ENCODE data around the gene RABGAP1L.
"Not testable (repeated sequence)": the region's sequence is repeated elsewhere in the genome, so short reads cannot be mapped to it uniquely, and the experiment has no call there.

RABGAP1L gene

DNA sequence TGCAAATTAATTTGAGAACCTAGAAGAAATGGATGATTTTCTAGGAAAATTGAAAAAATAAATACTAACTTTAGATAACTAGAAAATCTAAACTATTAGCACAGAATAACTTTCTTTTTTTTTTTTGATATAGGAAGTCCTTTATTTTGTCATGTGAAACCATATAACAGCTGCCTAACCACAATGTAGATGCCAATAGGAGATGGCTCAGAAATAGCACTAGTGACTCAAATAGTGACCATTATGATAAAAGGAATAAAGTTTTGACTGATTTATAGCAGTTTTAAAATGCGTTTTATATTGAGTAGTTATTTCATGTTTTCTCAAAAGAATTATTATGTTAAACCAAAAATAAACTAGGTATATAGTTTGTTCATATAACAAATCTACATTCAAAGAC lies 682.4 kb downstream of the RABGAP1L start:
- DNase-seq: no peak

DNA sequence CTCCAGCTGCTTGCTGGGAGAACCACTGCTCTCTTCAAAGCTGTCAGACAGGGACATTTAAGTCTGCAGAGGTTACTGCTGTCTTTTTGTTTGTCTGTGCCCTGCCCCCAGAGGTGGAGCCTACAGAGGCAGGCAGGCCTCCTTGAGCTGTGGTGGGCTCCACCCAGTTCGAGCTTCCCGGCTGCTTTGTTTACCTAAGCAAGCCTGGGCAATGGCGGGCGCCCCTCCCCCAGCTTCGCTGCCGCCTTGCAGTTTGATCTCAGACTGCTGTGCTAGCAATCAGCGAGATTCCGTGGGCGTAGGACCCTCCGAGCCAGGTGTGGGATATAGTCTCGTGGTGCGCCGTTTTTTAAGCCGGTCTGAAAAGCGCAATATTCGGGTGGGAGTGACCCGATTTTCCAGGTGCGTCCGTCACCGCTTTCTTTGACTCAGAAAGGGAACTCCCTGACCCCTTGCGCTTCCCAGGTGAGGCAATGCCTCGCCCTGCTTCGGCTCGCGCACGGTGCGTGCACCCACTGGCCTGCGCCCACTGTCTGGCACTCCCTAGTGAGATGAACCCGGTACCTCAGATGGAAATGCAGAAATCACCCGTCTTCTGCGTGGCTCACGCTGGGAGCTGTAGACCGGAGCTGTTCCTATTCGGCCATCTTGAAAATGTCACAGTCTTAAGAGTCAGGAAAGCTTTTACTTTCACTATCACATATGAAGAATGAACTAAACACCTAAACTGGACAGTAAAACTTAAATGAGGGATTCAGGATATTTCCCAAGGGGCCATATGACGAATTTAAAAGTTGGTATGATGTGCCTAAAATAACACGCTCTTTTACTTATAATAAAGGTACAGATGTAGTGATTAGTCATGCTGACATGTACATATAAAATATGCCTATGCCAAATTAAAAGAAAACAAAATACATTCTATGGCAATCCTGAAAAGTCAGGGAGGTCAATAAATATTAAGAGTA lies 689.6 kb downstream of the RABGAP1L start:
- DNase-seq: not testable (repeated sequence)

DNA sequence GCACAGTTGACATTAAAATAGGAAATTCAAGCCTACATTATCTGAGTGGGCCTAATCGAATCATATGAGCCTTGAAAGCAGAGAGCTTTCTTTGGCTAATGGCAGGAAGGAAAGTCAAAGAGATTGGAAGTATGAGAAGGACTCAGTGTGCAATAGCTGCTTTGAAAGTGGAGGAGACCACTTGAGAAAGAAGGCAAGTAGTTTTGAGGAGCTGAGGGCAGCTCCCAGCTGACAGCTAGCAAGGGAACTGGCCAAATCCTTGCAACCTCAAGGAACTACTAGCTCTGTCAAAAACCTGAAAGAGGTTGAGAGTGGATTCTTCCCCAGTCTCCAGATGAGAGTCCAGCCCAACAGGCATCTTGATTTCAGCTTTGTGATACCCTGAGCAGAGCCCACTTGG lies 691.4 kb downstream of the RABGAP1L start:
- DNase-seq: no peak

DNA sequence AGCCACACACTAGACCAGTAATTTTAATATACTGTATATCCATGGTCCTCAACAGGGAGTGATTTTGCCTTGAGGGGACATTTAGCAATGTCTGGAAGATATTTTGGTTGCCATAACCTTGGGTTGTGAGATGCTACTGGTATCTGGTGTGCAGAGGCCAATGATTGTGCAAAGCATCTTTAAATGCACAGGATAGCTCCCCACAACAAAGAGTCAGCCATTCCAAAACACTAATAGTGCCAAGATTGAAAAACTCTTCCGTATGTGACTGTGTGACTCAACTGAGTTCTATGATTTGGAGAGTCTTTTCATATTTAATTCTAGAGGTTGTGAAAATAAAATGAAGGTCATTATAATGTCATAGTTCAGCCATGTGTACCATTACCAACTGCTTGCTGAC lies 699.0 kb downstream of the RABGAP1L start:
- DNase-seq: no peak

DNA sequence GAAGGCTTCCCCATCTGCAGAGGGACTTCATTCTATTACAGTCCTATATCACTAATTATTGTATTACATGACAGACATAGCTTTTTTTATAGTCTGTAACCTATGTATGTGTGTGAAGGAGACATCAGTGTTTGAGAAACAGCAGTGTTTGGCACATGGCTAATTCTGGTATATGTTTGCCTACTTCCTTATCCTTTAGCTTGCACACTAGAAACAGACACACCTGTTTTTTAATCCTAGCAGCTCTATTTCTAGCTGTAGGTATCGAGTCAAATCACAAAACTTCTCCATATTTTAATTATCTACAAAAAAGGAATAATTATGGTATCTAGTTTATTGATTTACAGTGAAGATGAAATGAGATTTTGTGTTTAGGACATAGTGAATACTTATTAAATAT lies 711.0 kb downstream of the RABGAP1L start:
- DNase-seq: no peak

DNA sequence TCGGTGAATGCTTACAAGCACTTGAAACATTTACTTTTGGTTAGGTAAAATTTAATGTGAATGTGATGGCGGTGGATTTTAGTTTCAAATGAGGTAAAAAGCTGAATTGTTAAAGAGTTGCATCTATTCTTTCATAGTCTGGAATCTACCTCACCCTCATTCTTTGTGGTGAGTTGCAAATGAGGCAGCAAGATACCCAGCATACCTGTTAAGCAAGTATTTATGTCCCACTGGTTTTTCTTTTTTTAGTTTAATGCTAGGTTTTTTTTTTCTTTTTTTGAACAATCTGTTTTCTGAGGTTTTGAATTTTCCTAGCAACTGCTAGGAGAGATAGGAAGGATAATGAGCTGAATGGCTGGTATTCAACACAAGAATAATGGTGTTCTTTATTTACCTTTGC lies 712.6 kb downstream of the RABGAP1L start:
- no peak for DNase-seq

DNA sequence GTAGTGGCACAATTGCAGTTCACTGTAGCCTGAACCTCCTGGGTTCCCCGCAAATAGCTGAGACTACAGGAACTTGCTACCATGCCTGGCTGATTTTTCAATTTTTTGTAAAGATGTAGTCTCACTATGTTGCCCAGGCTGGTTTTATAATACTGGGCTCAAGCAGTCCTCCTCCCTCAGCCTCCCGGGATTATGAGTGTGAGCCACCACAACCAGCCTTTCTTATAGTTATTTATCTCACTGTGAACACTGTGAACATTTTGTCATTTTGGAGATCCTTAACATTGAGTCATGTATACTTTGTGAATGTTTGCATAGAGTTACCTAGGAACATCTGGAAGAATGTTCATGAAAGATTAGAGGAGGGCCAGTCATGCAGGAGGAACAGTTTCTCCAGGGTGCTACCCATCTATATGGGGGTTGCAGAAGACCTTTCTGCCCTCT lies 713.3 kb downstream of the RABGAP1L start:
- no peak for DNase-seq

DNA sequence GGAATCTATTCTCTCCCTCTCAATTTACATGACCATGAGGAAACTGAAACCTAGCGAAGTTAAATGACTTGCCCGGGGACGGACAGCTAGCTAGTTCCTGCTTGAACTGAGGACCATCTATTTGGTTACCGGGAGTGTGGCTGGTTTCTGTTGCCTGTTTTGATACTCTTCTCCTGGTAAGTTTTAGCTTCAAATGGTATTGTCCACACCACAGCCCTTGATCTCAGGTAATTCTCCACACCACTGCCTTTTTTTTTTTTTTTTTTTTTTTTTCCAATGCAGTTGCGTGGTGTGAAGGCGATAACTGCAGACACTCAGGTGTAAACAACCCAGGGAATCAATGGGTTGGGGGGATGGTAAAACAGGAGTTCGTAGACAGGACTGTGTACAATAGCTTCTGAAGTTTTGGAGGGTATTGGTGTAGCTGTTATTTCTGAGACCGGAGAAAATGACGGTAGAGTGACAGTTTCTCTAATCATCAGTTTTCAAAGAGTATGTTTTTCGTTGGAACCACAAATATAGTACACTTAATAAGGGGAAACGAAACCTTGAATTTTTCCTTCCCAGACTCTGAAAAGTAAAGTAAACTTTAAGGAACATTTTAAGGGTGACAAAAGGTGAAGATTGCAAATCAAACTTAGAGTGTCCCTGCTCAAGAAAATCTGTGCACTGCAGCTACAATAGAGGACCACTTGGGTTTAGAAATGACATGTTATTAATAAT lies 715.2 kb downstream of the RABGAP1L start:
- no peak for DNase-seq

DNA sequence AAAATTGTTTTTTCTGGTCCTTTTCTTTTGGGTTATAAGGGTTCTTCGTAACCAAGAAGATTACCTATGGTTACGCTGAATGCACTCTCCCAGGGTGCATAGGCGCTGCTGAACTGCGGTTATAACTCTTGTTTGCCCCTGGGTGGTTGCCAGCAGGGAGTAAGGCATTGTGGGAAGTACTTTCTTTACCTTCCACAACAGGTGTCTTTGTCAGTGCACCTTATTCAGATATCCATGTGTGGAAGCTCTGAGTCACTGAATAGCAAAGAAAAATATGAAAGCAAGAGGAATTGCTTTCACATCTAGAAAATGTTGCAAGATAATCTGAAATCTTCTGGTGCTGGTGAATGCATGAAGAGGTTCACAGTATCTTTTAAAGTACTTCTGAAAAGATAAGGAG lies 716.0 kb downstream of the RABGAP1L start:
- no peak for DNase-seq

DNA sequence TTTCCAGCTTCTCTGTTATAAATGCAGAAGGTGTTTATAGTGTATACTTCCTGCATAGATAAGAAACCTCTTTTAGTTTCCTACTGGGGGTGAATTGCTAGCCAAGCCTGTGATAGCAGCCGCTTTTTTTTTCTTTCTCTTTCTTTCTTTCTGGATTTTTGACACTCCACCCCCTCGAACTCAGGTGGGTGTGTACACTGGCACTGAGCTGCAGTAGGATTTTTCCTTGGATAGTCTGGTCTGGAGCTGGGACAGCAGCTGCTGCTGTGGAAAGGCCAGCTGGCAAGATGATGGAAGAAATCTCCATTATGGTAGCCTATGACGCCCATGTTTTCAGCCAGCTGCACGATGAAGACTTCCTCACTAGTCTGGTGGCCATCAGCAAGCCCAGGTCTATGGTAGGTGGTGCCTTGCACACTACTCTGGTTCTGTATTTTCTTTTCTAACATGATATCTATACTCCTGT lies 717.9 kb downstream of the RABGAP1L start:
- DNase-seq: no peak

DNA sequence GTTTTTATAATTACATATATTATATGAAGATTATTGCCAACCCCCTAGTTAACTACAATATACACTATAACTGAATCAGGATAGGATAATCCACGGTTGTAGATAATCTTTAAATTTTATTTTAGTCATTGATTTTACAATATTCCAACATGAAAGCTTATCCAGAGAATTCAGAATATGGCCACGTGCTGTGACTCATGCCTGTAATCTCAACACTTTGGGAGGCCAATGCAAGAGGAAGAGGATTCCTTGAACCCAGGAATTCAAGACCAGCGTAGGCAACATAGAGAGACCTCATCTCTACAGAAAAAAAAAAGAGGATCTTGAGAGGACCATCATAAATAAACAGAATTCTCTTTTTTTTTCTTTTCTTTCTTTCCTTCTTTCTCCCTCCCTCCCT lies 720.9 kb downstream of the RABGAP1L start:
- no peak for DNase-seq

DNA sequence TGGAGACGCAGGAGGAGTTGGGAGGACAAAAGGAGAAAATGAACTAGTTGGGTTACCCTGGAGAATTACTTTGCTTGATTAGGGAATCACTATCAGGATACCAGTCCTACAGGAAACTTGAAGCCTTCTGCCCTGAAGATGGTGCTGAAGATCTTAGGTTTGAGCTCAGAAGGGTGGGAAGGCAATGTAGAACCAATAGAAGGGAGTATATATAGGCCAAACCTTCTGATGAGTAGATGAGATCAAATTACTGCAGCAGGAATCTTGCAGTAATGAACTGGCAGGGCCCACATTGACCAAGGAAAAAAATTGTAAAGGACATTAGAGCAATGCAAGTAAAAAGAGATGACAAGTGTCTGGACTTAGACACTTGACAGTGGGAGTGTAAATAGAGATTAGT lies 724.1 kb downstream of the RABGAP1L start:
- no peak for DNase-seq

DNA sequence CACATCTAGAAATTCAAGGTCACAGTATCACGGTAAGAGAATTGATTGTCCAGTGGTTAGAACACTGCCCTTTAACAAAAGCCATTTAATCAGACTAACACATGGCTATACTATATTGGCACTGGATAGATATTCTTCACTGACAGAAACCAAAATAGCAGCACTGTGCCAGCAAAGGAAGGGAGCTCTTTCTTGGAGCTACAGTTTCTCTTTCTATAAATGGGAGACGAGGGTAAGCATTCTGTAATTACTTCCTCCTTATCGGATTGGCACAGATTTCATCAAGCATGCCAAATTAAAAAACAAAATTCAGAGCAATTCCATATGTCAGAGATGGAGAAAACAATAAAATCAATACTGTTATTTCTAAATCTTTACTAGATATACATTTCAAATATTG lies 724.7 kb downstream of the RABGAP1L start:
- no peak for DNase-seq

DNA sequence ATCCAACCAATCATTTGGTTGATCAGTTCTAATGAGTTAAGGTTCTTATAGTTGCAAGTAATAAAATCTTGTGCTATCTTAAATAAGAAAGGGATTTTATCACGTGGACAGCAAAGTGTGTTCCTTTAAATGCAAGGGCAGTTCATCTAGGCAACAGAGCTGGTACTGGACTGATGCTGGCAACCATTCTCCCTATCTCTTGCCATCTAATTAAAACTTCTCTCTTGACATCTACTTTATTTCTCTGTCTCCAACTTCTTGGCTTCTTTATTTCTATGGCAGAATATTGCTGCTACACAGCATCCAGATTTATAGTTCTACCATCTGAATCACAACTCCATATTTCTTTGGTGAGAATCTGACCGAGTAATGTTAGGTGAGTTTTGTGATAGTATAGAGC lies 725.2 kb downstream of the RABGAP1L start:
- DNase-seq: no peak

DNA sequence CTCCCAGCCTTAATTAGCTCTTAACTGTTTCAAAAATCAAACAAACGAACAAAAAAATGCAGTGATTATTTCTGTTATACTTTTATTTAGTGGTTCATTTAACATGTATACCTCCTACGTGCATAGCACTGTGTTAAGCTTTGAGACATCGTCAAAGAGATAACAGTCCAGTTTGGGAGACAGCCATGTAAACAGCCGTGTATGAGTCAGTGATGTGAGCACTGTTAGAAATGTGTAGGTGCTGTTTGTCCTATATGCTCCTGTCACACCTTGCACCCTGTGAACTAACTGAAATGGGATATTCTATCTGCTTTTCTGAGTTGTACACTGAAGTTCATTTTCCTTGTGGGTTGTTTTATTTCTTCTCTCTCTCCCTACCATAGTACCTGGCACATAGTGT lies 730.7 kb downstream of the RABGAP1L start:
- DNase-seq: no peak

DNA sequence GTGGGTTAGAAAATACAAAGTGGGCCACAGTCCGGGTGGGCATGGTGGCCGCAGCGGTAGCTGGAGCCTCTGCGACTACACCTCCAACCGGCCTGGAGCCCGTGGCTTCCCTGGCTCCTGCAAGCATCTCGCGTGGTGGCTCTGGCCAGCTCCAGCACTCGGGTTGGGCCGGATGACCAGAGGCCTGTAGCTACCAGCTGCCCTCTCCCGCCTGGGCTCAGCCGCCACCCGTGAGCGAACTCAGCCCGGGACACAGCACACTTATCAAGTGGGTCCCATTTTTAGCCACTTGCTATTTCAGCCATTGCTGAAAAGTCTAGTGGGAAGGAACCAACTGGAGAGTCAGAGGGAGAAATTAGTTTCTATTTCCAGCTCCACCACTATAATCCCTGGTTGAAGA lies 732.7 kb downstream of the RABGAP1L start:
- DNase-seq: no peak

DNA sequence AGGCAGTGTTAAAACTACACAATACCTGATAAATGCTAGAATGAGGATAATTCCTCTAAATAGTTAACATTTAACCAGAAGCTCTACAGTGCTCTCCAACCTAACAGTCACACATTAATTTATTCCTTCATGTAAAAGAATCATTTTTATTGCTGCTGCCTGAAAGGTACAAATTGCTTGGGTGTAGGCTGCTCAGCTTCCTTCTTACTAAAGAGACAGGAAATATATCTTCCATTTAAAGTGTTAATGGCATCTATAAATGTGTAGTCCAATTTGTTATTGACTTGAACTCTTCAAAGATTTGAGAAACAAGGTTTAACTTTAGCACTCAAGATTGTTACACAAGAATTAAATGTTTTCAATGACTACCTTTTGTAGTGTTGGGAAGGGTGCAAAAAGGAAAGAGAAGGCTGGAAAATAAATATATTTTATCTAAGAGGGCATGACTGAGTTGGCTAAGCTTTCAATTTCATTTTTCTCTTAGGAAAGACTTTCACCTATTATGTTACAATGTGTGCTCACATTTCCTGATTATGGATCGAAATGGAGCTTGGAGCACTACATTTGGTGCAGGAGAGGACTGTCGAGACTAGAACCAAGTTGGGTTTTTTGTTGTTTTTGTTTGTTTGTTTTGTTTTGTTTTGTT lies 734.9 kb downstream of the RABGAP1L start:
- DNase-seq: no peak

DNA sequence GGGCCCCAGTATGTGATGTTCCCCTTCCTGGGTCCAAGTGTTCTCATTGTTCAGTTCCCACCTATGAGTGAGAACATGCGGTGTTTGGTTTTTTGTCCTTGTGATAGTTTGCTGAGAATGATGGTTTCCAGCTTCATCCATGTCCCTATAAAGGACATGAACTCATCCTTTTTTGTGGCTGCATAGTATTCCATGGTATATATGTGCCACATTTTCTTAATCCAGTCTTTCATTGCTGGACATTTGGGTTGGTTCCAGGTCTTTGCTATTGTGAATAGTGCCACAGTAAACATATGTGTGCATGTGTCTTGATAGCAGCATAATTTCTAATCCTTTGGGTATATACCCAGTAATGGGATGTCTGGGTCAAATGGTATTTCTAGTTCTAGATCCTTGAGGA lies 736.3 kb downstream of the RABGAP1L start:
- DNase-seq: not testable (repeated sequence)

DNA sequence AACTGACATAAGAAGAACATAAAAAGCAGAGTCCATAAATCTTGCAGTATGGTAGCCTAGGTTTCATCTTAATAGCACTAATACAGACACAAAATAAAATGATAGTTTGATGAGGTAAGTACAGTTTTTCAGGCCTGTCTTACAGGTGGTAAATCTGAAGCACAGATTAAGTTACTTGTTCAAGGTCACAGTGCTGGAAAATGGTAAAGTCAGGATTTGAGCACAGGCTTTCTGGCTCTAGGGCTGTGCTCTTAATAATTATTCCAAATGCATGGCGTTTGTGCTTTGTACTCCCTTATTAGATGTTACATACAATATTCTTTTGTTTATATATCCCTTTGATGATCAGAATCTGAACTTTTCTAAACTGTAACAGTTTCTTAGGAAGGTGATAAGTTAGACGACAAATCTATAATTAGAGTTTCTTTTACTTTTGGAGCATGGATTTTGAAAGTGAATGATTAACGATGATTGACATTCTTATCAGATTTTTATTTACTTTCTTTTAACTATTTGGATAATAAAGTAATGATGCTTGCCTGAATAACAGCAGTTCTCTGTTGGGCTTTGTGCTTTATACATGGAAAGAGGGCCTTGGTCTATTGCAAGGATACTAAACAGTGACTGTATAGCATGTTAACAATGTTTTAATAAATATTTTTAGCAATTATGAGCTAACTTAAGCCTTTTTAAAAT lies 738.9 kb downstream of the RABGAP1L start:
- DNase-seq: no peak

DNA sequence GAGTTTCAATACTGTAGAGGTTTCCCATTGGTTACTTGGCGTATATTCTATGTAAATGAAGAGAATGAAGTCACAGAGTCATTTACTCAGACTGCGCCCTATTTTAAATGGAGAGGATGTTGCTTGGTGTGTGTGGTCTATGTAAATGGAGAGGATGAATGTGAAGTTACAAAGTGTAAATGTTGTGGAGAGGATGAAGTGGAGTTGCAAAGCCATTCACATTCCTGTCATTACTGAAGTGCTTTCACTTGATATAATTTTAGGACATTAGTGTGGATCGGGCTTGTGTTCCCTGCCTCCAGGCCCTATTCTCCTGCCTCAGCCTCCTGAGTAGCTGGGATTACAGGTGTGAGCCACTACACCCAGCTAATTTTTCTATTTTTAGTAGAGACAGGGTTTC lies 741.0 kb downstream of the RABGAP1L start:
- no peak for DNase-seq

DNA sequence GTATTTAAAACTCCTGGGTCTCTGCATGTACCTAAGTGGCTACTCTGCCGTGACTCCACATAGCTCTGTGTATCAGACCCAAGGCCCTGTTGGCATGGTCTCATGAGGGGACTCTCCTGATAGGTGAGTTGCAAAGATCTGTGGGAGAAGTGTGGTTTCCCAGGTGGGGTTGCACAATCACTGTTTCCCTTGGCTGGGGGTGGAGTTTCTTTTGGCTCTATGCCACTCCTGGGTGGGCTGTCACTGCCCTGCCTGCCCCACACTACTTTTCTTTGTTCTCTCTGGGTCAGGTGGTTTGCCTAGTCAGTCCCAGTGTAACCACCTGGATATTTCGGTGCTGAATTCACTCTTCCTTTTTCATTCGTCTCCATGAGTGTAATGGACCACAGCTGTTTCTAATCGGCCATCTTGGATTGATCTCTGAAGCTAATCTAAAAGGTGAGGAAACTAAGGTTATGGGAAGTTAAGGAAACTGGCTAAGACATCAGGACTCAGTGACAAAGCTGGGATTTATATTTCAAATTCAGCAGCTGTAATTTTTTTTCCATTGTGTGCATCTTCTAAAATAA lies 743.3 kb downstream of the RABGAP1L start:
- no peak for DNase-seq

DNA sequence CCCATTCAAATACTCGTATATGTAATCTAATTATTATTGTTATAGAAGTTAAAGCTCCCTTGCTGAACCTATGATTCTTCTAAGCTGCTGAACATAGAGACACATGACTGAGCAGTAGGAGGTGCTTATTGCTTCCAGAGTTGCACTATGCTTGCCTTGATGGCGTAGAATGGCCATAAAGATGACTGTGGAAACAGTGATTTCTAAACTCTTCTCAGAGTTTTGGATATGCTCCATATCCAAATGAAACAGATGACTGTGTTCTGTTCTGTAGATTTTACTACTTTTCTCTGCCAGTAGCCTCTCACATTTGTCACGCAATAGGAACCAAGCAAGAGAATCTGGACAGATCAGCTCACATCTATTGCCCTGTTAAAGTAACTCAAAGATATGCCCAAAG lies 752.3 kb downstream of the RABGAP1L start:
- DNase-seq: no peak

DNA sequence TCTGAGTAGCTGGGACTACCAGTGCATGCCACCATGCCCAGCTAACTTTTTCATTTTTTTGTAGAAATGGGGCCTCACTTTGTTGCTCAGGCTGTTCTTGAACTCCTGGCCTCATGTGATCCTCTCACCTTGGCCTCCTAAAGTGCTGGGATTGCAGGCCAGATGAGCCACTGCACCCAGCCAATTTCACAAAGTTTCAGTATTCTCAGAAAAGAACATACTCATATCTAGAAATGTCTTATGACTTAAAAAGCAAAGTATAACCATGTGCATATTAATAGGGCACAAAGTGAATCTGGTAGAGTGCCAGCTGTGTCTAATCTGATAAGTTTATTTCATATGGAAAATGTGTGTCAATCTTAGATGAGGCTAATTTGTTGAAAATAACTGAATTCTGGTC lies 752.9 kb downstream of the RABGAP1L start:
- DNase-seq: no peak
